GM12878 (cell line): ENCODE data around the gene POFUT2. TPM values are rescaled to one million over a fixed set of nuclear protein-coding genes. Genes with fewer than 3 reads are reported as not detected.

Experiments used
- ATAC-seq: fragments of 200-7000 bp; cut with Tn5 transposase; 3 replicates; pipeline ENCODE4 v1.9.1; 2020; ENCODE audit warnings: mild to moderate bottlenecking, moderate library complexity
- BruUV-seq: library from RNA; stranded (reverse); fragments of 400-500 nt; replicated peaks from 2 replicates; lab custom pipeline; 2021; lab: Mats Ljungman, UMichigan
- CTCF ChIA-PET: fragments of 300-600 bp; sonication (Branson Sonifier 250); formaldehyde crosslinking; extraction: SDS; loops from one replicate; lab custom pipeline; 2021; ENCODE audit warnings: inconsistent platforms; lab: Yijun Ruan, JAX
- POLR2A ChIA-PET: fragments of 350-600 bp; formaldehyde crosslinking; extraction: SDS; loops from one replicate; lab custom pipeline; 2021; ENCODE audit warnings: inconsistent platforms; lab: Charles Lee
- RAD21 ChIA-PET: fragments of 300-600 bp; sonication (Branson Sonifier 250); formaldehyde crosslinking; loops from one replicate; lab custom pipeline; 2023; ENCODE audit warnings: antibody characterized with exemption; ENCODE audit not compliant: unreplicated experiment; lab: Charles Lee
- SMC1A ChIA-PET: fragments of 300-600 bp; sonication (Branson Sonifier 250); formaldehyde crosslinking; loops from one replicate; lab custom pipeline; 2023; ENCODE audit not compliant: unreplicated experiment, uncharacterized antibody; lab: Charles Lee
- DNase-seq: peaks from one replicate; pipeline ENCODE4 v3.0.0-alpha.2; 2011; ENCODE audit warnings: low read depth, low spot score
- FAIRE-seq: peaks from 3 replicates; lab custom pipeline; 2011; peaks lifted over from hg19 to GRCh38; lab: Jason Lieb, UNC
- H2AFZ ChIP-seq: 2 replicates; pipeline ENCODE4 v1.6.0; 2011; ENCODE audit warnings: low read depth, low read length, control low read depth; ENCODE audit not compliant: control insufficient read depth
- H3K27ac ChIP-seq: 2 replicates; pipeline ENCODE4 v1.5.1; 2011; ENCODE audit warnings: control low read depth; ENCODE audit not compliant: control insufficient read depth, insufficient read depth
- H3K27me3 ChIP-seq, 2 experiments: replicated peaks in 1 of 2; 2 replicates each; pipeline versions ENCODE4 v1.6.0 to v1.6.1; 2011; ENCODE audit warnings: low read length in 1 of 2; ENCODE audit not compliant: control insufficient read depth in 2 of 2, insufficient read depth in 2 of 2
- H3K36me3 ChIP-seq, 2 experiments: 2 replicates each; pipeline ENCODE4 v1.5.1; 2011; ENCODE audit warnings: low read length in 1 of 2; ENCODE audit not compliant: control insufficient read depth in 2 of 2, insufficient read depth in 2 of 2
- H3K4me1 ChIP-seq: 2 replicates; pipeline ENCODE4 v1.6.1; 2011; ENCODE audit warnings: mild to moderate bottlenecking, low read length, moderate library complexity, mixed read lengths; ENCODE audit not compliant: control insufficient read depth, insufficient read depth
- H3K4me2 ChIP-seq: 2 replicates; pipeline ENCODE4 v1.6.0; 2011; ENCODE audit warnings: control low read depth; ENCODE audit not compliant: control insufficient read depth, insufficient read depth
- H3K4me3 ChIP-seq: fragments of 200-600 bp; sonication (generic); 2 replicates; pipeline ENCODE4 v1.5.1; 2016
- H3K79me2 ChIP-seq: 2 replicates; pipeline ENCODE4 v1.6.0; 2011; ENCODE audit warnings: low read length; ENCODE audit not compliant: control insufficient read depth, insufficient read depth
- H3K9ac ChIP-seq: 2 replicates; pipeline ENCODE4 v1.8.0; 2011; ENCODE audit warnings: low read length, control low read depth, mixed read lengths; ENCODE audit not compliant: control insufficient read depth, insufficient read depth
- H3K9me3 ChIP-seq: replicated peaks from 3 replicates; pipeline ENCODE4 v1.5.1; 2011; ENCODE audit warnings: mild to moderate bottlenecking, low read length; ENCODE audit not compliant: control insufficient read depth, insufficient read depth
- H4K20me1 ChIP-seq: 2 replicates; pipeline ENCODE4 v1.6.0; 2011; ENCODE audit not compliant: control insufficient read depth, insufficient read depth
- BHLHE40 ChIP-seq, 2 experiments: fragments of 450-650 bp in 1 of 2; IDR thresholded peaks; 2 replicates each; pipeline ENCODE4 v1.6.1; 2011 to 2017; ENCODE audit warnings: low read depth in 2 of 2, borderline replicate concordance in 1 of 2, improper control_type of control experiment in 1 of 2, low read length in 1 of 2, mild to moderate bottlenecking in 1 of 2
- CHD1 ChIP-seq: IDR thresholded peaks from 2 replicates; pipeline ENCODE4 v1.6.1; 2012; ENCODE audit warnings: low read depth, low read length, improper control_type of control experiment
- FOXK2 ChIP-seq: fragments of 450-650 bp; IDR thresholded peaks from 2 replicates; pipeline ENCODE4 v1.6.1; 2017; ENCODE audit warnings: mild to moderate bottlenecking, moderate library complexity
- GABPA ChIP-seq: IDR thresholded peaks from 2 replicates; pipeline ENCODE4 v1.6.1; 2014; ENCODE audit warnings: antibody characterized with exemption, low read depth, mild to moderate bottlenecking, inconsistent platforms
- IRF4 ChIP-seq: IDR thresholded peaks from 2 replicates; pipeline ENCODE4 v1.6.1; 2011; ENCODE audit warnings: low read depth, low read length
- KLF5 ChIP-seq: fragments of 450-650 bp; IDR thresholded peaks from 2 replicates; pipeline ENCODE4 v1.6.1; 2014; ENCODE audit warnings: mild to moderate bottlenecking; ENCODE audit not compliant: partially characterized antibody
- MTA2 ChIP-seq: fragments of 450-650 bp; IDR thresholded peaks from 2 replicates; pipeline ENCODE4 v1.6.1; 2016; ENCODE audit warnings: low read depth, mild to moderate bottlenecking, moderate library complexity
- SUZ12 ChIP-seq: fragments of 200-600 bp; sonication (generic); IDR thresholded peaks from one replicate; pipeline ENCODE4 v1.6.1; 2018; ENCODE audit warnings: antibody characterized with exemption, mild to moderate bottlenecking; ENCODE audit not compliant: unreplicated experiment
- TBL1XR1 ChIP-seq: IDR thresholded peaks from 2 replicates; pipeline ENCODE4 v1.6.1; 2012; ENCODE audit warnings: low read depth, low read length, improper control_type of control experiment
- WRNIP1 ChIP-seq: IDR thresholded peaks from 2 replicates; pipeline ENCODE4 v1.6.1; 2011; ENCODE audit warnings: low read depth, low read length, improper control_type of control experiment, borderline replicate concordance
- ZNF207 ChIP-seq: fragments of 450-650 bp; IDR thresholded peaks from 2 replicates; pipeline ENCODE4 v1.6.1; 2014; ENCODE audit warnings: antibody characterized with exemption, mild to moderate bottlenecking, borderline replicate concordance
- ZNF622 ChIP-seq: fragments of 450-650 bp; IDR thresholded peaks from 2 replicates; pipeline ENCODE4 v1.6.1; 2017; ENCODE audit warnings: mild to moderate bottlenecking, inconsistent platforms
- WGBS: methylation state at CpG from one replicate; pipeline ENCODE4 v1.1.6; 2016; ENCODE audit warnings: low lambda C conversion rate; ENCODE audit not compliant: insufficient replicate concordance, insufficient coverage; ENCODE audit errors: missing lambda C conversion rate; 5-methylcytosine and 5-hydroxymethylcytosine counted together
- in situ Hi-C: fragments of 300-500 bp; cut with MboI; formaldehyde crosslinking; loops from 9 replicates; pipeline ENCODE4 v1.14.3; 2018; ENCODE audit warnings: mixed read lengths
- intact Hi-C: fragments of 100-400 bp; cut with micrococcal nuclease; formaldehyde crosslinking; loops from one replicate; pipeline ENCODE4 v1.14.2; 2022; ENCODE audit not compliant: unreplicated experiment
- polyA plus RNA-seq, 11 experiments: library from polyadenylated mRNA; depleted of rRNA in 4 of 11; unstranded in 6 of 11; stranded (reverse) in 5 of 11; fragments of >200 nt; fragmentation: Nextera tagmentation in 4 of 11; fragmentation: Illumina TruSeq in 1 of 11; extraction: Ambion mirVana in 4 of 11; extraction: Trizol in 1 of 11; gene quantifications; 1 replicate in 1 of 11; 2 replicates in 10 of 11; pipeline versions ENCODE4 v1.2.1 to v1.2.3, GENCODE V29; 2011 to 2016; ENCODE audit warnings: inconsistent platforms in 2 of 11, missing spikeins in 2 of 11, low read depth in 1 of 11
- total RNA-seq, 4 experiments: library from RNA; depleted of rRNA in 3 of 4; stranded (reverse); fragments of >200 nt in 3 of 4; fragmentation: Illumina TruSeq in 1 of 4; extraction: Trizol in 1 of 4; gene quantifications; 2 replicates each; pipeline versions ENCODE4 v1.2.1 to v1.2.3, GENCODE V29; 2013 to 2021
- TF ChIP-seq, protein P1 (sequence below): IDR thresholded peaks from 2 replicates; pipeline ENCODE4 v1.6.1; 2011; ENCODE audit warnings: borderline replicate concordance, low read depth, mild to moderate bottlenecking, moderate library complexity, mixed read lengths, low read length; ENCODE audit not compliant: insufficient read depth; ENCODE audit errors: extremely low read length
- TF ChIP-seq, protein P2 (sequence below), 3 experiments: IDR thresholded peaks in 2 of 3; conservative IDR thresholded peaks in 1 of 3; 2 replicates each; pipeline ENCODE4 v1.5.1; 2011; ENCODE audit warnings: low read depth in 3 of 3, low read length in 3 of 3, mild to moderate bottlenecking in 3 of 3, control low read depth in 2 of 3, moderate library complexity in 2 of 3, inconsistent platforms in 1 of 3, mixed read lengths in 1 of 3; ENCODE audit not compliant: control insufficient read depth in 2 of 3, insufficient read depth in 1 of 3; ENCODE audit errors: extremely low read depth in 1 of 3
- TF ChIP-seq, protein P3 (sequence below): IDR thresholded peaks from 2 replicates; pipeline ENCODE4 v1.6.1; 2012; ENCODE audit warnings: low read depth, low read length, improper control_type of control experiment
- TF ChIP-seq, protein P4 (sequence below): fragments of 450-650 bp; IDR thresholded peaks from 2 replicates; pipeline ENCODE4 v1.6.1; 2016; ENCODE audit warnings: mild to moderate bottlenecking, moderate library complexity, borderline replicate concordance

Gene POFUT2
- total and polyA plus RNA-seq, 10 of the 15 experiments (the other 5 are each of a cell fraction or from before 2014, with no cell fraction given) = 1.2 to 15.1 (median 6.8) TPM

DNA sequence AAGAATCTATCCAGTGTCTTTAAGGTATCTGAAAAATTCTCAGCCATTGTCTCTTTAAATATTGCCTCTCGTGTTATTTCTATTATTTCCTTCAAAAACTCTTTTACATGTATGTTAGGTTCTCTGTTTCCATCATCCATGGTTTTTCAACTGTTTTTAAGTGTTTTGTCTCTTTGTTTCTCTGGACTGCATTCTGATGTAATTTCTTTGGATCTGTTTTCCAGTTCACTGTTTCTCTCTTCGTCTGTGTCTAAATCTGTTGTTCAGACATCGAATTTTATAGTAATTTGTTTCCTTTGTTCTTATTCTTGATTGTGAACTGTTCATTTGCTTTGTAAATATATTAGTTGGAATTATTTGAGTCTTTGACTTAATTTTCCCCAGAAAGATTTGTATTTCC is 44.1 kb downstream of the POFUT2 start:
- no peaks in the 10 kb centered on the region for H3K27me3 ChIP-seq
- ChIA-PET SMC1A (no interaction called here), POLR2A (no interaction called here), CTCF (no interaction called here)
- H3K79me2 ChIP-seq = no peaks in the 10 kb centered on the region
- H3K9me3 ChIP-seq = no peaks in the 10 kb centered on the region; the same call in 2 of the 3 replicates
- H2AFZ ChIP-seq = no peak overlapping the region
- no peaks in the 10 kb centered on the region for H3K36me3 ChIP-seq
- ATAC-seq (no peak), FAIRE-seq (no peak)
- in situ Hi-C loops (no loop called here), intact Hi-C loops (no loop called here)
- WGBS = 0% methylated on average over 3 of the region's 3 CpGs
- no peak overlapping the region for H3K27ac ChIP-seq
- H3K4me2 ChIP-seq = no peak overlapping the region
- no peaks in the 10 kb centered on the region for H3K4me1 ChIP-seq
- no peaks in the 10 kb centered on the region for H4K20me1 ChIP-seq
- TF ChIP-seq, protein P1, sequence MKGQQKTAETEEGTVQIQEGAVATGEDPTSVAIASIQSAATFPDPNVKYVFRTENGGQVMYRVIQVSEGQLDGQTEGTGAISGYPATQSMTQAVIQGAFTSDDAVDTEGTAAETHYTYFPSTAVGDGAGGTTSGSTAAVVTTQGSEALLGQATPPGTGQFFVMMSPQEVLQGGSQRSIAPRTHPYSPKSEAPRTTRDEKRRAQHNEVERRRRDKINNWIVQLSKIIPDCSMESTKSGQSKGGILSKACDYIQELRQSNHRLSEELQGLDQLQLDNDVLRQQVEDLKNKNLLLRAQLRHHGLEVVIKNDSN = no peak
- TF ChIP-seq SUZ12 = no peak
- TF ChIP-seq MTA2 = no peak
- no peak for TF ChIP-seq TBL1XR1
- TF ChIP-seq ZNF622 = no peak
- TF ChIP-seq CHD1 = no peak
- no peak for TF ChIP-seq KLF5
- no peak for TF ChIP-seq BHLHE40 (IDR thresholded peaks at IDR 0.05; ENCODE audit: borderline replicate concordance in 1 of 2, low read depth in 2 of 2, low read length in 1 of 2)
- TF ChIP-seq GABPA = no peak
- TF ChIP-seq IRF4 = no peak
- TF ChIP-seq, protein P2, sequence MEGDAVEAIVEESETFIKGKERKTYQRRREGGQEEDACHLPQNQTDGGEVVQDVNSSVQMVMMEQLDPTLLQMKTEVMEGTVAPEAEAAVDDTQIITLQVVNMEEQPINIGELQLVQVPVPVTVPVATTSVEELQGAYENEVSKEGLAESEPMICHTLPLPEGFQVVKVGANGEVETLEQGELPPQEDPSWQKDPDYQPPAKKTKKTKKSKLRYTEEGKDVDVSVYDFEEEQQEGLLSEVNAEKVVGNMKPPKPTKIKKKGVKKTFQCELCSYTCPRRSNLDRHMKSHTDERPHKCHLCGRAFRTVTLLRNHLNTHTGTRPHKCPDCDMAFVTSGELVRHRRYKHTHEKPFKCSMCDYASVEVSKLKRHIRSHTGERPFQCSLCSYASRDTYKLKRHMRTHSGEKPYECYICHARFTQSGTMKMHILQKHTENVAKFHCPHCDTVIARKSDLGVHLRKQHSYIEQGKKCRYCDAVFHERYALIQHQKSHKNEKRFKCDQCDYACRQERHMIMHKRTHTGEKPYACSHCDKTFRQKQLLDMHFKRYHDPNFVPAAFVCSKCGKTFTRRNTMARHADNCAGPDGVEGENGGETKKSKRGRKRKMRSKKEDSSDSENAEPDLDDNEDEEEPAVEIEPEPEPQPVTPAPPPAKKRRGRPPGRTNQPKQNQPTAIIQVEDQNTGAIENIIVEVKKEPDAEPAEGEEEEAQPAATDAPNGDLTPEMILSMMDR (IDR thresholded peaks at IDR 0.05 in 2 of 3, conservative IDR thresholded peaks at IDR 0.05 in 1 of 3; ENCODE audit: control insufficient read depth in 2 of 3, extremely low read depth in 1 of 3, insufficient read depth in 1 of 3, low read depth in 3 of 3, low read length in 3 of 3) = no peak
- no peak for TF ChIP-seq ZNF207
- TF ChIP-seq, protein P3, sequence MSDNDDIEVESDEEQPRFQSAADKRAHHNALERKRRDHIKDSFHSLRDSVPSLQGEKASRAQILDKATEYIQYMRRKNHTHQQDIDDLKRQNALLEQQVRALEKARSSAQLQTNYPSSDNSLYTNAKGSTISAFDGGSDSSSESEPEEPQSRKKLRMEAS = no peak
- no peak for TF ChIP-seq WRNIP1
- TF ChIP-seq, protein P4, sequence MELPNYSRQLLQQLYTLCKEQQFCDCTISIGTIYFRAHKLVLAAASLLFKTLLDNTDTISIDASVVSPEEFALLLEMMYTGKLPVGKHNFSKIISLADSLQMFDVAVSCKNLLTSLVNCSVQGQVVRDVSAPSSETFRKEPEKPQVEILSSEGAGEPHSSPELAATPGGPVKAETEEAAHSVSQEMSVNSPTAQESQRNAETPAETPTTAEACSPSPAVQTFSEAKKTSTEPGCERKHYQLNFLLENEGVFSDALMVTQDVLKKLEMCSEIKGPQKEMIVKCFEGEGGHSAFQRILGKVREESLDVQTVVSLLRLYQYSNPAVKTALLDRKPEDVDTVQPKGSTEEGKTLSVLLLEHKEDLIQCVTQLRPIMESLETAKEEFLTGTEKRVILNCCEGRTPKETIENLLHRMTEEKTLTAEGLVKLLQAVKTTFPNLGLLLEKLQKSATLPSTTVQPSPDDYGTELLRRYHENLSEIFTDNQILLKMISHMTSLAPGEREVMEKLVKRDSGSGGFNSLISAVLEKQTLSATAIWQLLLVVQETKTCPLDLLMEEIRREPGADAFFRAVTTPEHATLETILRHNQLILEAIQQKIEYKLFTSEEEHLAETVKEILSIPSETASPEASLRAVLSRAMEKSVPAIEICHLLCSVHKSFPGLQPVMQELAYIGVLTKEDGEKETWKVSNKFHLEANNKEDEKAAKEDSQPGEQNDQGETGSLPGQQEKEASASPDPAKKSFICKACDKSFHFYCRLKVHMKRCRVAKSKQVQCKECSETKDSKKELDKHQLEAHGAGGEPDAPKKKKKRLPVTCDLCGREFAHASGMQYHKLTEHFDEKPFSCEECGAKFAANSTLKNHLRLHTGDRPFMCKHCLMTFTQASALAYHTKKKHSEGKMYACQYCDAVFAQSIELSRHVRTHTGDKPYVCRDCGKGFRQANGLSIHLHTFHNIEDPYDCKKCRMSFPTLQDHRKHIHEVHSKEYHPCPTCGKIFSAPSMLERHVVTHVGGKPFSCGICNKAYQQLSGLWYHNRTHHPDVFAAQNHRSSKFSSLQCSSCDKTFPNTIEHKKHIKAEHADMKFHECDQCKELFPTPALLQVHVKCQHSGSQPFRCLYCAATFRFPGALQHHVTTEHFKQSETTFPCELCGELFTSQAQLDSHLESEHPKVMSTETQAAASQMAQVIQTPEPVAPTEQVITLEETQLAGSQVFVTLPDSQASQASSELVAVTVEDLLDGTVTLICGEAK = no peak
- TF ChIP-seq FOXK2 = no peak
- TF ChIP-seq, all 136 proteins: peak for 0
- DNase-seq = no peak
- BruUV-seq = no TSS peak
- no peak overlapping the region for H3K9ac ChIP-seq
- no peak overlapping the region for H3K4me3 ChIP-seq
- RAD21 ChIA-PET = no interaction called here
